ENCODE results near the gene CDC42SE1.

- TF ChIP-seq CTCF (IDR thresholded peaks at IDR 0.05 in 4 of 5, conservative IDR thresholded peaks at IDR 0.05 in 1 of 5) (no peak), POLR2A (IDR thresholded peaks at IDR 0.05) (no peak)
Measured at GRCh38 chr1:151003180-151003579, 56.2 kb downstream of the CDC42SE1 start.
